ENCODE measurements around the gene HRCT1. TPM values are rescaled to one million over a fixed set of nuclear protein-coding genes. Genes with fewer than 3 reads are reported as not detected.

Gene HRCT1
- total RNA-seq, 4 donors from 2014 or later, result 0.81 to 11.8 (median 3.3) TPM

- peak; percentile 71 to 73 for DNase-seq
- Histone ChIP-seq H3K27ac (peak overlapping the region; percentile 84 to 97 (median 96)), H3K36me3 (no peaks in the 10 kb centered on the region), H3K4me1 (peaks cover 60 to 74% of the 10 kb centered on the region in 2 donors), H3K27me3 (no peaks in the 10 kb centered on the region), H3K9me3 (no peaks in the 10 kb centered on the region), H3K4me3 (replicated peaks in 1 of 3) (peak overlapping the region in 1 of 3 donors; percentile 2)
- WGBS, 2 donors, result 37 to 42% methylated on average over 13 of the region's 13 CpGs
- TF ChIP-seq POLR2A (IDR thresholded peaks at IDR 0.05) (peak in 1 of 2 donors; percentile 36), CTCF (IDR thresholded peaks at IDR 0.05) (no peak)
- intact Hi-C loops (cut with DNase I), result loop anchor here (5.0 kb wide), 1 partner anchor 34 kb away; no protein-coding TSS in a partner anchor
Observed at GRCh38 chr9:35907711-35908503, 1.9 kb downstream of the HRCT1 start.

- TF ChIP-seq CTCF (IDR thresholded peaks at IDR 0.05) (no peak), POLR2A (IDR thresholded peaks at IDR 0.05) (no peak)
- no peak overlapping the region for H3K4me3 ChIP-seq (replicated peaks in 1 of 3)
- DNase-seq, result no peak
- WGBS, 2 donors, result 57 to 69% methylated on average over 8 to 9 of the region's 9 CpGs
- H3K9me3 ChIP-seq, result no peaks in the 10 kb centered on the region
- H3K27ac ChIP-seq, result peak overlapping the region; percentile 84 to 97 (median 96)
- H3K27me3 ChIP-seq, result no peaks in the 10 kb centered on the region
- intact Hi-C loops (cut with DNase I), result loop anchor here (5.0 kb wide), 1 partner anchor 34 kb away; no protein-coding TSS in a partner anchor
- H3K36me3 ChIP-seq, result no peaks in the 10 kb centered on the region
- H3K4me1 ChIP-seq, result peaks cover 62 to 77% of the 10 kb centered on the region in 2 donors
Observed at GRCh38 chr9:35908504-35909125, 2.6 kb downstream of the HRCT1 start.

GRCh38 chr9:35909274-35909673 is 3.3 kb downstream of the HRCT1 start, which contains the start of gene SPAAR:
Gene SPAAR, plus strand, starts transcription at chr9:35909490. Its CDS starts 974 bp downstream, at chr9:35910464.
- peaks cover 62 to 77% of the 10 kb centered on the region in 2 donors for H3K4me1 ChIP-seq
- TF ChIP-seq CTCF (IDR thresholded peaks at IDR 0.05), result no peak
- no peak for TF ChIP-seq POLR2A (IDR thresholded peaks at IDR 0.05)
- 75 to 79% methylated on average over 11 of the region's 11 CpGs for WGBS, 2 donors
- no peaks in the 10 kb centered on the region for H3K36me3 ChIP-seq
- no peak for DNase-seq
- H3K27me3 ChIP-seq, result no peaks in the 10 kb centered on the region
- H3K9me3 ChIP-seq, result no peaks in the 10 kb centered on the region
- H3K4me3 ChIP-seq (replicated peaks in 1 of 3), result no peak within 1 kb of the TSS
- intact Hi-C loops (cut with DNase I), result loop anchor here (5.0 kb wide), 1 partner anchor 33 kb away; no protein-coding TSS in a partner anchor
- H3K27ac ChIP-seq, result peak within 1 kb of the TSS; percentile 84 to 97 (median 96)

GRCh38 chr9:35909687-35910612 is 3.9 kb downstream of the HRCT1 start:
- H3K36me3 ChIP-seq, result no peaks in the 10 kb centered on the region
- 93% methylated on average over 28 to 34 of the region's 34 CpGs for WGBS, 2 donors
- H3K9me3 ChIP-seq, result no peaks in the 10 kb centered on the region
- no peaks in the 10 kb centered on the region for H3K27me3 ChIP-seq
- intact Hi-C loops (cut with DNase I), result loop anchor here (5.0 kb wide), 1 partner anchor 32 kb away; no protein-coding TSS in a partner anchor
- no peak overlapping the region for H3K4me3 ChIP-seq (replicated peaks in 1 of 3)
- TF ChIP-seq CTCF (IDR thresholded peaks at IDR 0.05), result no peak
- no peak for TF ChIP-seq POLR2A (IDR thresholded peaks at IDR 0.05)
- H3K27ac ChIP-seq, result peak overlapping the region in 2 of 3 donors; percentile 96 to 97
- peaks cover 56 to 77% of the 10 kb centered on the region in 2 donors for H3K4me1 ChIP-seq
- no peak for DNase-seq

Data from thyroid gland (tissue), 4 donors.